ENCODE results near the gene TTLL8. TPM values are rescaled to one million over a fixed set of nuclear protein-coding genes. Genes with fewer than 3 reads are reported as not detected.

Gene TTLL8
- polyA plus RNA-seq, 1 of the 3 experiments (the other 2 are of a cell fraction), result not detected

DNA sequence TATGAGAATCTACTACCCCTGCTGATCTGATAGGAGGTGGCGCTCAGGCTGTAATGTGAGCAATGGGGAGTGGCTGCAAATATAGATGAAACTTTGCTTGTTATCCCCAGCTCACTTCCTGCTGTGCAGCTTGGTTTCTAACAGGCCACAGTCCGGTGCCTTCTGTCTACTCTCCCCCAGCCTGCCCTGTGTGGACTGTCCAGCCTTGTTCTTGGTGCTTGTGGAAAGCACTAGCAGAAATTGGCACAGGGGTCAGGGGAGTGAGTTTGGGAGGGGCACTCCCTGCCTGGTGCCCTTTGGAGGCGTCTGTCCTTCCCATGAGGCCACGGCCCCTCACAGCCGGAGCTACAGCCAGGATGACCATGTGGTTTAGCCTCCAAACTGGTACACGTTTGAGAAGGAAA, 46.0 kb upstream of the TTLL8 start:
- no peak overlapping the region for H3K27ac ChIP-seq (ENCODE audit: low read depth in 2 of 2, low read length in 1 of 2)
- no peaks in the 10 kb centered on the region for H3K36me3 ChIP-seq (replicated peaks in 1 of 2; ENCODE audit: control insufficient read depth in 1 of 2, insufficient read depth in 2 of 2, low read length in 1 of 2)
- no peak overlapping the region for H3K4me2 ChIP-seq
- POLR2A ChIA-PET, result no interaction called here
- H3K27me3 ChIP-seq (ENCODE audit: insufficient read depth), result no peaks in the 10 kb centered on the region
- no peak overlapping the region for H3K9ac ChIP-seq
- no peaks in the 10 kb centered on the region for H3F3A ChIP-seq (replicated peaks; ENCODE audit: insufficient read depth)
- H4K20me1 ChIP-seq (ENCODE audit: insufficient read depth), result no peaks in the 10 kb centered on the region
- no peaks in the 10 kb centered on the region for H3K9me2 ChIP-seq
- CTCF ChIA-PET, result no interaction called here
- no peaks in the 10 kb centered on the region for H3K4me1 ChIP-seq (ENCODE audit: control insufficient read depth in 1 of 2, insufficient read depth in 2 of 2, low read depth in 1 of 2, low read length in 1 of 2)
- WGBS (ENCODE audit: low lambda C conversion rate), result 79% methylated on average over 6 of the region's 6 CpGs
- no peak for TF ChIP-seq NFIC (IDR thresholded peaks at IDR 0.05; ENCODE audit: borderline replicate concordance)
- H3K9me3 ChIP-seq, result no peaks in the 10 kb centered on the region
- DNase-seq, result no peak
- H2AFZ ChIP-seq (ENCODE audit: low read depth), result 0 out of 2 replicates have a peak overlapping the region, but pooled peaks have one; percentile 72
- no peak overlapping the region for H3K4me3 ChIP-seq (ENCODE audit: low read depth in 2 of 2, low read length in 1 of 2)
- no peaks in the 10 kb centered on the region for H3K79me2 ChIP-seq (ENCODE audit: insufficient read depth)

DNA sequence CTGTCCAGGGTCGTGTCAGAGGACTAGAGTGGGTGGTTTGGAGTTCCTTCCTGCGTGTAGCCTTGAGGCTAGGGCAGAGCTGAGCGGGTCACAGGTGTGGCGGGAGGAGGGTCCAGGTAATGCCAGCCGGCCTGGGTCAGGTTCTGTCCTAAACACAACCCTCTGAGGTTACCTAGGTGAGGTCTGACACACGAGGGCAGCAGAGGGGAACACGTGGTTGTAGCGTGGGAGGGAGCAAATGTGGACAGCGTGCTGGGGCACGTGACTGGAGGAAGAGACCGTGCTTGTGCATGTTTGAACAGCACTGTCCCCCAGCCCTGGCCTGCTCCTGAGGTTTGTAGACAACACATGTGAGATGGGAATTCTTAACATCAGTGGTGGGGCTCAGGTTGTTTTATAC, 44.8 kb upstream of the TTLL8 start:
- no peak for TF ChIP-seq TCF12 (IDR thresholded peaks at IDR 0.05)
- TF ChIP-seq EP300 (IDR thresholded peaks at IDR 0.05; ENCODE audit: borderline replicate concordance in 1 of 2, low read depth in 1 of 2, low read length in 1 of 2), result no peak
- TF ChIP-seq RAD21 (IDR thresholded peaks at IDR 0.05; ENCODE audit: low read length), result no peak
- TF ChIP-seq FOXM1 (IDR thresholded peaks at IDR 0.05; ENCODE audit: low read depth), result no peak
- TF ChIP-seq SIN3A (IDR thresholded peaks at IDR 0.05; ENCODE audit: borderline replicate concordance, low read depth, low read length), result no peak
- TF ChIP-seq FOSL2 (IDR thresholded peaks at IDR 0.05; ENCODE audit: borderline replicate concordance, low read depth), result no peak
- TF ChIP-seq GATA2 (CRISPR knock-in tag; IDR thresholded peaks at IDR 0.05), result no peak
- no peak overlapping the region for H2AFZ ChIP-seq (ENCODE audit: low read depth)
- no peaks in the 10 kb centered on the region for H3K9me3 ChIP-seq
- ChIA-PET POLR2A (no interaction called here), CTCF (no interaction called here)
- H3K79me2 ChIP-seq (ENCODE audit: insufficient read depth), result no peaks in the 10 kb centered on the region
- H3K27ac ChIP-seq (ENCODE audit: low read depth in 2 of 2, low read length in 1 of 2), result no peak overlapping the region
- WGBS (ENCODE audit: low lambda C conversion rate), result 67% methylated on average over 11 of the region's 11 CpGs
- H3K36me3 ChIP-seq (replicated peaks in 1 of 2; ENCODE audit: control insufficient read depth in 1 of 2, insufficient read depth in 2 of 2, low read length in 1 of 2), result no peaks in the 10 kb centered on the region
- H3K27me3 ChIP-seq (ENCODE audit: insufficient read depth), result no peaks in the 10 kb centered on the region
- no peak overlapping the region for H3K4me3 ChIP-seq (ENCODE audit: low read depth in 2 of 2, low read length in 1 of 2)
- no peak for DNase-seq
- no peak overlapping the region for H3K9ac ChIP-seq
- H3K4me2 ChIP-seq, result no peak overlapping the region
- H4K20me1 ChIP-seq (ENCODE audit: insufficient read depth), result no peaks in the 10 kb centered on the region
- H3K9me2 ChIP-seq, result no peaks in the 10 kb centered on the region
- H3F3A ChIP-seq (replicated peaks; ENCODE audit: insufficient read depth), result no peaks in the 10 kb centered on the region
- no peaks in the 10 kb centered on the region for H3K4me1 ChIP-seq (ENCODE audit: control insufficient read depth in 1 of 2, insufficient read depth in 2 of 2, low read depth in 1 of 2, low read length in 1 of 2)

DNA sequence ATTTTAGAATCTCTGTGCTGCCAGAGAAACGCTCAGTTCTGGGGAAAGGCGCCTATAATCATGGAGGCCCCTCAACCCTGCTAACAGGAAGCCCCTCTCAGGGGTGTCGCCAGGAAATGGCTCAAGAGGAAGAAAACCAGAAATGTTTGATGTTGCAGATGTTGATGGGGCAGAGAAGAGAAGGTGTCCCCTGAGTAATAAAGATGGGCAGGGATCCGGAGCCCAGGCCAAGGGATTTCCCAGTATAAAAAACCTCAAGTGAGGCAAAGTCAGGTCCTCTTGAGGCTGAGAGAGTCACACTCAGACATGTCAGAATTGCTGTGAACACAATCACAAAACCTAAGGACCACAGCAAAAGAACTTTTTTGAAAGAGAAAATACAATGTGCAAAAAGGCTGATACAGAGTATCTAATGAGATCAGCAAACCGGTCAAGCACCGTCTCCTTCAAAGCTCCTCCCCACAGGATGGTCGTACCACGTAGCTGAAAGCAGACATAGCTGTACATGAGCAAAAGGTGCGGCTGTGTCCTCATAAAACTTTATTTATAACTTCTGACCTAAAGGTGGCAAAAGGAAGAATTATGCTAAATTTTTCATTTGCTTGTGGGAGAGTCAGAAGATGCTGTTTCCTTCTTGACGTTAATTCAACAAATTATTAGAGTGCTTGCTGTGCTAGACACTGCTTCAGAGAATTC, 43.9 kb upstream of the TTLL8 start:
- WGBS (ENCODE audit: low lambda C conversion rate), result 87% methylated on average over 10 of the region's 10 CpGs
- H3K4me1 ChIP-seq (ENCODE audit: control insufficient read depth in 1 of 2, insufficient read depth in 2 of 2, low read depth in 1 of 2, low read length in 1 of 2), result no peaks in the 10 kb centered on the region
- no peaks in the 10 kb centered on the region for H3F3A ChIP-seq (replicated peaks; ENCODE audit: insufficient read depth)
- no peaks in the 10 kb centered on the region for H3K9me3 ChIP-seq
- H3K27ac ChIP-seq (ENCODE audit: low read depth in 2 of 2, low read length in 1 of 2), result no peak overlapping the region
- no peaks in the 10 kb centered on the region for H3K36me3 ChIP-seq (replicated peaks in 1 of 2; ENCODE audit: control insufficient read depth in 1 of 2, insufficient read depth in 2 of 2, low read length in 1 of 2)
- CTCF ChIA-PET, result interaction anchor here (0.6 kb wide), 1 partner anchor 56 kb away, joined by 3 read pairs; no protein-coding TSS in a partner anchor
- DNase-seq, result no peak
- H2AFZ ChIP-seq (ENCODE audit: low read depth), result no peak overlapping the region
- H3K79me2 ChIP-seq (ENCODE audit: insufficient read depth), result no peaks in the 10 kb centered on the region
- no peaks in the 10 kb centered on the region for H4K20me1 ChIP-seq (ENCODE audit: insufficient read depth)
- H3K27me3 ChIP-seq (ENCODE audit: insufficient read depth), result no peaks in the 10 kb centered on the region
- H3K9me2 ChIP-seq, result no peaks in the 10 kb centered on the region
- H3K4me3 ChIP-seq (ENCODE audit: low read depth in 2 of 2, low read length in 1 of 2), result no peak overlapping the region
- POLR2A ChIA-PET, result no interaction called here
- no peak overlapping the region for H3K9ac ChIP-seq
- no peak overlapping the region for H3K4me2 ChIP-seq
- no peak for TF ChIP-seq SIN3A (IDR thresholded peaks at IDR 0.05; ENCODE audit: borderline replicate concordance, low read depth, low read length)
- no peak for TF ChIP-seq CHD2 (IDR thresholded peaks at IDR 0.05; ENCODE audit: low read length, partially characterized antibody)
- no peak for TF ChIP-seq TCF12 (IDR thresholded peaks at IDR 0.05)
- TF ChIP-seq ELF1 (IDR thresholded peaks at IDR 0.05), result no peak
- no peak for TF ChIP-seq FOXM1 (IDR thresholded peaks at IDR 0.05; ENCODE audit: low read depth)
- TF ChIP-seq TEAD4 (IDR thresholded peaks at IDR 0.05; ENCODE audit: borderline replicate concordance, insufficient read depth), result no peak
- no peak for TF ChIP-seq NFIC (IDR thresholded peaks at IDR 0.05; ENCODE audit: borderline replicate concordance)
- TF ChIP-seq YY1 (IDR thresholded peaks at IDR 0.05; ENCODE audit: low read depth), result no peak
- no peak for TF ChIP-seq MEF2A (IDR thresholded peaks at IDR 0.05; ENCODE audit: borderline replicate concordance, low read depth)
- TF ChIP-seq, protein P1, sequence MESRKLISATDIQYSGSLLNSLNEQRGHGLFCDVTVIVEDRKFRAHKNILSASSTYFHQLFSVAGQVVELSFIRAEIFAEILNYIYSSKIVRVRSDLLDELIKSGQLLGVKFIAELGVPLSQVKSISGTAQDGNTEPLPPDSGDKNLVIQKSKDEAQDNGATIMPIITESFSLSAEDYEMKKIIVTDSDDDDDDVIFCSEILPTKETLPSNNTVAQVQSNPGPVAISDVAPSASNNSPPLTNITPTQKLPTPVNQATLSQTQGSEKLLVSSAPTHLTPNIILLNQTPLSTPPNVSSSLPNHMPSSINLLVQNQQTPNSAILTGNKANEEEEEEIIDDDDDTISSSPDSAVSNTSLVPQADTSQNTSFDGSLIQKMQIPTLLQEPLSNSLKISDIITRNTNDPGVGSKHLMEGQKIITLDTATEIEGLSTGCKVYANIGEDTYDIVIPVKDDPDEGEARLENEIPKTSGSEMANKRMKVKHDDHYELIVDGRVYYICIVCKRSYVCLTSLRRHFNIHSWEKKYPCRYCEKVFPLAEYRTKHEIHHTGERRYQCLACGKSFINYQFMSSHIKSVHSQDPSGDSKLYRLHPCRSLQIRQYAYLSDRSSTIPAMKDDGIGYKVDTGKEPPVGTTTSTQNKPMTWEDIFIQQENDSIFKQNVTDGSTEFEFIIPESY (IDR thresholded peaks at IDR 0.05; ENCODE audit: borderline replicate concordance, low read depth), result no peak
- no peak for TF ChIP-seq FOXJ3 (CRISPR knock-in tag; IDR thresholded peaks at IDR 0.05)
- TF ChIP-seq TAF1 (IDR thresholded peaks at IDR 0.05; ENCODE audit: borderline replicate concordance, low read depth, low read length), result no peak
- TF ChIP-seq FOSL2 (IDR thresholded peaks at IDR 0.05; ENCODE audit: borderline replicate concordance, low read depth), result no peak
- TF ChIP-seq GATA2 (CRISPR knock-in tag; IDR thresholded peaks at IDR 0.05), result no peak
